ENCODE results near the gene MYOM3. TPM values are rescaled to one million over a fixed set of nuclear protein-coding genes. Genes with fewer than 3 reads are reported as not detected.
A peak's percentile ranks its signal among the peaks of the same experiment; 100 is the strongest.

Gene MYOM3
- total RNA-seq, 2 donors from 2014 or later: 0.11 to 0.15 TPM

GRCh38 chr1:24098943-24099638 is 12.8 kb downstream of the MYOM3 start:
- WGBS, 2 experiments (ENCODE audit: insufficient coverage in 1 of 2, insufficient read length in 1 of 2): 89 to 91% methylated on average over 8 to 12 of the region's 12 CpGs
- Mint-ChIP-seq H3K27ac (peak overlapping the region; percentile 60), H3K36me3 (ENCODE audit: low read depth) (no peaks in the 10 kb centered on the region), H3K27me3 (ENCODE audit: insufficient read depth) (no peaks in the 10 kb centered on the region), H3K4me1 (peaks cover 10% of the 10 kb centered on the region), H3K4me3 (no peak overlapping the region), H3K9me3 (no peaks in the 10 kb centered on the region)
- no peaks in the 10 kb centered on the region for H3K27me3 ChIP-seq (ENCODE audit: control insufficient read depth, insufficient read depth, low read length, poor library complexity, severe bottlenecking)
- no peak overlapping the region for H3K9ac ChIP-seq (ENCODE audit: extremely low read depth, low read length, poor library complexity, severe bottlenecking)
- H3K9me3 ChIP-seq (ENCODE audit: control insufficient read depth, low read length): no peaks in the 10 kb centered on the region
- DNase-seq: no peak
- H3K4me3 ChIP-seq (ENCODE audit: low read length): no peak overlapping the region
- no peaks in the 10 kb centered on the region for H3K36me3 ChIP-seq (ENCODE audit: control insufficient read depth, insufficient read depth, low read length)
- no peaks in the 10 kb centered on the region for H3K4me1 ChIP-seq (ENCODE audit: control insufficient read depth, insufficient read depth, low read length)
- H3K27ac ChIP-seq (ENCODE audit: low read depth, low read length): no peak overlapping the region
- TF ChIP-seq CTCF (conservative IDR thresholded peaks at IDR 0.05): no peak

- no peak for DNase-seq
Observed at GRCh38 chr1:24098102-24098501, 13.8 kb downstream of the MYOM3 start.

GRCh38 chr1:24097663-24098062 is 14.3 kb downstream of the MYOM3 start:
- Histone ChIP-seq H3K9me3 (ENCODE audit: control insufficient read depth, low read length) (no peaks in the 10 kb centered on the region), H3K27me3 (ENCODE audit: control insufficient read depth, insufficient read depth, low read length, poor library complexity, severe bottlenecking) (no peaks in the 10 kb centered on the region), H3K9ac (ENCODE audit: extremely low read depth, low read length, poor library complexity, severe bottlenecking) (no peak overlapping the region), H3K4me1 (ENCODE audit: control insufficient read depth, insufficient read depth, low read length) (no peaks in the 10 kb centered on the region), H3K36me3 (ENCODE audit: control insufficient read depth, insufficient read depth, low read length) (no peaks in the 10 kb centered on the region), H3K4me3 (ENCODE audit: low read length) (no peak overlapping the region), H3K27ac (ENCODE audit: low read depth, low read length) (no peak overlapping the region)
- 86 to 95% methylated on average over 1 to 11 of the region's 11 CpGs for WGBS, 2 experiments (ENCODE audit: insufficient coverage in 1 of 2, insufficient read length in 1 of 2)
- H3K36me3 Mint-ChIP-seq (ENCODE audit: low read depth): no peaks in the 10 kb centered on the region
- no peaks in the 10 kb centered on the region for H3K9me3 Mint-ChIP-seq
- no peak overlapping the region for H3K4me3 Mint-ChIP-seq
- no peak for TF ChIP-seq CTCF (conservative IDR thresholded peaks at IDR 0.05)
- no peak for DNase-seq
- H3K27me3 Mint-ChIP-seq (ENCODE audit: insufficient read depth): no peaks in the 10 kb centered on the region
- peaks cover 3% of the 10 kb centered on the region for H3K4me1 Mint-ChIP-seq
- no peak overlapping the region for H3K27ac Mint-ChIP-seq

More at GRCh38 chr1:24098102-24098501, 13.8 kb downstream of the MYOM3 start:
- no peak overlapping the region for H3K4me3 ChIP-seq (ENCODE audit: low read length)
- no peaks in the 10 kb centered on the region for H3K27me3 ChIP-seq (ENCODE audit: control insufficient read depth, insufficient read depth, low read length, poor library complexity, severe bottlenecking)
- Mint-ChIP-seq H3K4me1 (peaks cover 4% of the 10 kb centered on the region), H3K36me3 (ENCODE audit: low read depth) (no peaks in the 10 kb centered on the region), H3K27ac (no peak overlapping the region), H3K4me3 (no peak overlapping the region), H3K27me3 (ENCODE audit: insufficient read depth) (no peaks in the 10 kb centered on the region), H3K9me3 (no peaks in the 10 kb centered on the region)
- H3K9me3 ChIP-seq (ENCODE audit: control insufficient read depth, low read length): no peaks in the 10 kb centered on the region
- no peak for TF ChIP-seq CTCF (conservative IDR thresholded peaks at IDR 0.05)
- 78 to 81% methylated on average over 4 to 5 of the region's 5 CpGs for WGBS, 2 experiments (ENCODE audit: insufficient coverage in 1 of 2, insufficient read length in 1 of 2)
- H3K4me1 ChIP-seq (ENCODE audit: control insufficient read depth, insufficient read depth, low read length): no peaks in the 10 kb centered on the region
- no peak overlapping the region for H3K9ac ChIP-seq (ENCODE audit: extremely low read depth, low read length, poor library complexity, severe bottlenecking)
- H3K36me3 ChIP-seq (ENCODE audit: control insufficient read depth, insufficient read depth, low read length): no peaks in the 10 kb centered on the region
- H3K27ac ChIP-seq (ENCODE audit: low read depth, low read length): no peak overlapping the region

Measured in endodermal cell (in vitro differentiated cells).